HG03103 (cell line): ENCODE measurements around the gene UBE4A.

Experiments used
- ATAC-seq: cut with Tn5 transposase; IDR thresholded peaks from one replicate; pipeline ENCODE4 v1.9.1; 2021; ENCODE audit warnings: low read depth; ENCODE audit not compliant: unreplicated experiment

The UBE4A gene

DNA sequence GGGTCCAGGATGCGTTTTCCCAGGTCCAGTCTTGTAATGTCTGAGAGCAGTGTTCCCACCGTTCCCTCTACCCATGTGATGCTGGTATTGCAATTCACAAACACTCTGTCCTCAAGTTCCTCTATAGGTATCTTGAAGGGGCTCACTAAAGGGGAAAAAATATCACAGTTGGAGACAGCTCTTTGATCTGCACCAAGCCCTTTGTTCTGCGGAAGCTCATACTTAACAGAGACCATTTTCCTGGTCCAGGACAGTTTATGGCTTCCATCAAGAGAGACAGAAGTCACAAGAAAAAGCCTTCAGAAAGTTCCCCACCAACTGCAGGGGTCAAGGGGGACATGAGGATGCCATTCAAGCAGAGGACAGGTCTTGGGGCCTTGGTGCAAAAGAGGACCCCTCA, 19.0 kb upstream of the UBE4A start:
- no peak for ATAC-seq

DNA sequence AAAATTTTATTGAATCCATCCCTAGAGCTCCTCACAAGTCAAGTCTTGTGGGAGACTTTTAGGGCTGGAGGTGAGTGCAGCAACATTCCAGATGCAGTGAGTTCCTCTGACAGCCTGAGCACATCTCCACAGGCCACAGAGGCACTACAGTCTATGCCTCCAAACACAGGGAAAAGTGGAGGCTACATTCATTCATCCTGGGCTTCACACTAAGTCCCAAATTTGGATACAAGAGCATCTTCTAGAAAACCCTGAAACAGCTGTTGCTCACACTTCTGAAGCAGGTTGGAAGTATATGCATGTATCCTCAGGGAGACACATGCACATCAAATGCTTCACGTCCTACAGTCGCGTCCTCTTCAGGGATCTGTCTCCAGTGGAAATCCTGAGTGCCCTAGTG, 18.1 kb upstream of the UBE4A start:
- ATAC-seq = no peak

DNA sequence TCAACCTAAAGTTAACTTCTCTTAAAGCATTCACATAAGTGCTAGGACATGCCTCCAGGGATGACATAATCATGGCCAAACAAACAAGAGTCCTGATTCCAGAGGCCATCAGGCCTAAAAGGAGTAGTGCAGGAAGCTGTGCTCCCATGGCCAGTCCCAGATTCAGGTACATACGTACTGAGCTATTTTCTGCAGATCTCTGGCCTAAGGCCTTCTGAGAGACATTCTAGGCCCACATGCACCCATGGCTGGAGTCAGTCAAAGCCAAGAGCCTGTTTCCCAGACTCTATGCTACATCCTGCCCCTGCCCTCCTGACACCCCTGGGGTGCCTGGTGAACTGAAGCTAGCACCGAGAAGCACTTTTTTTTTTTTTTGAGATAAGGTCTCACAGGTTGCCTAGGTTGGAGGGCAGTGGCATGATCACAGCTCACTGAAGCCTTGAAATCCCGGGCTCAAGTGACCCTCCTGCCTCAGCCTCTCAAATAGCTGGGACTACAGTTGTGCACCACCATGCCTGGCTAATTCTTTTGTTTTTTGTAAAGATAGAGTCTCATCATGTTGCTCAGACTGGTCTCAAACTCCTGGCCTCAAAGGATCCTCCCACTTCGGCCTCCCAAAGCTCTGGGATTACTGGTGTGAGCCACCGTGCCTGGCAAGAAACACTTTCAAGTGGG, 17.4 kb upstream of the UBE4A start:
- no peak for ATAC-seq

DNA sequence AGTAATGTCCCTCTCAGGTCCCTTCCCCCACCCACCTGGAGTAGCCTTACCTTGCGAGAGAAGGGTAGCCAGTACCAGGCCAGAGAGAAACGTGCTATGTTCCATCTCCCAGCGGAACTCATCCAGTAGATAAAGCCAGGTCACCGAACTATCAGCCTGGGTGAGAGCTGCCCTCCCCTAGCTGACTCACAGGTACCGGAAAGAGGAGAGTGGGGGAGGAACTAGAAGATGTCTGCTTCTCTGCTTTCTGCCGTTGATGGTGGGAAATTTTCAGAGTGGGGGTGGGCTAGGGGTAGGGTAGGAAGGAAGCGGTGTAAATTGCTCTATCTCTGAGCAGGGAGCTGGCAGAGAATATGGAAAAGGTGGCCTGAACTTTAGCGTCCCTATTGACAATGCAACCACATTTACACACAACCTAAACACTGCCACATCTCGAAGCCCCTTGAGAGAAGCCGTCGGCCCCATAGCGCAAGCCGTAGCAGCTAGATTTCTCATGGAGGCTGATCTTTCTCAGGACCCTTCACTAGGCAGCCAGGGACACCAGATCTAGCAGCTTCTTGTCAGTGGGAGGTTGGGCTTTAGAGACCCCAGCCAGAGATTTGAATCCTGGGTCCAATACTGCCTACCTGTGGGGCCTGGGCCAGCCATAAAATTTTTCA, 16.8 kb upstream of the UBE4A start, which contains the start of gene CD3D:
Gene CD3D (minus strand): TSS at position 203 of the 659 bp plus-strand sequence. CDS start 98 bp downstream, at position 105.
- ATAC-seq = no peak

DNA sequence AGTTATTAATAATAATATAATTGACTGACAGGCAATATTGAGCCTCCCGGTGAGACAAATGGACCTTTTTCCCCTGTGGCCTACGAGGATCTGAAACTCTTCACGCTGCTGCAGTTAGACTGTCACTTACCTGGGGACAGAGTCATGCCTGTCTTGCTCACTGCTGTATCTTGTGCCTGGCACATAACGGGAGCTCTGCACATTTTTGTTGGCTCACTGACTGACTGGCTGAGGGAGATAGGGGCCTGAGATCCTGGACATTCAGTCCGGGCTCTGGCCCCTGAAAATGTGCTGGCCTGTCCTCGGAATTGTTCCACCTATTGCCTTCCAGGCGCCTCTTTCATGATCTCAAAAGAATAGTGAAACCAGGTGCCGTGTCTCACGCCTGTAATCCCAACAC, 16.2 kb upstream of the UBE4A start:
- no peak for ATAC-seq

DNA sequence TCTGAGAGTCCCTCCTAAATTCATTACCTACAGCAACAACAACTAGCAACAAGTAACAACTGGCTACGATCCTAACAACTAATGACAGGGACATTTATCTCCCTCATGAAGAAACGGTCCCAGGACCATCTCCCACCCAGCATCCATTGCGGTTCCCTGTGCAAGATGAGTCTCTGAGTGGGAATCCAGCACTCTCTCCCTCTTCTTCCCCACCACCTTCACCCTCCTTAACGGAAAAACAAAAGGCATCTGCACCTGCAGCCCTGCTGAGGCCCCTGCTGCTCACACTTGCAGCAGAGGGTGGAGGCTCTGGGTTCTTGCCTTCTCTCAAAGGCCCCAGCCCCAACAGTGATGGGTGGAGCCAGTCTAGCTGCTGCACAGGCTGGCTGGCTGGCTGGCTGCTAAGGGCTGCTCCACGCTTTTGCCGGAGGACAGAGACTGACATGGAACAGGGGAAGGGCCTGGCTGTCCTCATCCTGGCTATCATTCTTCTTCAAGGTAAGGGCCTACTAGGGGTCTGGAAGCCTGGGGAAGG, 15.4 kb upstream of the UBE4A start, which contains the start of gene CD3G:
Gene CD3G (plus strand): TSS at position 364 of the 535 bp plus-strand sequence. CDS start 80 bp downstream, at position 444.
- no peak for ATAC-seq

DNA sequence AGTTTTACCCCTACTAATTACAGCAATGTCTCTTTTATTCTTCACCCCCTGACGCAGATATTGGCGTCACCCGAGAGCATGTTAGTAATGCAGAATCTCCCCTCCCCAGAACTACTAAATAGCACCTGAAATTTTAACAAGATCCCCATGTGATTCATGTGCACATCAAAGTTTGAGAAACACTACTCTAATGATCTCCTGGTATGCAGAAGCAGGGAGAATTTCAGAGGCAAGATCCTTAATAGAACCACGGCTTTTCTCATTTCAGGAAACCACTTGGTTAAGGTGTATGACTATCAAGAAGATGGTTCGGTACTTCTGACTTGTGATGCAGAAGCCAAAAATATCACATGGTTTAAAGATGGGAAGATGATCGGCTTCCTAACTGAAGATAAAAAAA, 9.9 kb upstream of the UBE4A start:
- ATAC-seq = no peak

DNA sequence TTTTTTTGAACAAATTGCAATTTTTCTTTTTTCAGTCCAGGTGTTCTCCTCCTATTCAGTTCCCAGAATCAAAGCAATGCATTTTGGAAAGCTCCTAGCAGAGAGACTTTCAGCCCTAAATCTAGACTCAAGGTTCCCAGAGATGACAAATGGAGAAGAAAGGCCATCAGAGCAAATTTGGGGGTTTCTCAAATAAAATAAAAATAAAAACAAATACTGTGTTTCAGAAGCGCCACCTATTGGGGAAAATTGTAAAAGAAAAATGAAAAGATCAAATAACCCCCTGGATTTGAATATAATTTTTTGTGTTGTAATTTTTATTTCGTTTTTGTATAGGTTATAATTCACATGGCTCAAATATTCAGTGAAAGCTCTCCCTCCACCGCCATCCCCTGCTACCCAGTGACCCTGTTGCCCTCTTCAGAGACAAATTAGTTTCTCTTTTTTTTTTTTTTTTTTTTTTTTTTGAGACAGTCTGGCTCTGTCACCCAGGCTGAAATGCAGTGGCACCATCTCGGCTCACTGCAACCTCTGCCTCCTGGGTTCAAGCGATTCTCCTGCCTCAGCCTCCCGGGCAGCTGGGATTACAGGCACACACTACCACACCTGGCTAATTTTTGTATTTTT, 6.2 kb upstream of the UBE4A start:
- ATAC-seq = no peak

DNA sequence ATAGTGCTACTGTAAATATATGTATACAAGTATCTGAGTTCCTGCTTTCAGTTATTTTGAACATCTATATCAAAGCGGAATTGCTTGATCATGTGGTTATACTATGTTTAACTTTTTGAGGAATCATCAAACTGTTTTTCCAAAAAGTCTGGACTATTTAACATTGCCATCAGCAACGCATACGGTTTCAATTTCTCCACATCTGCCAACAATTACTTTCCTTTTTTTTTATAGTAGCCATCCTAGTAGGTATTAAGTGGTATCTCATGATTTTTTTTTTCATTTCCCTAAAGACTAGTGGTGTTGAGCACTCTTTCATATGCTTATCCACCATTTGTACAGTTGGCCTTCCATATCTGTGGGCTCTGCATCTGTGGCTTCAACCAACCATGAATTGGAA, 1.3 kb upstream of the UBE4A start:
- ATAC-seq = no peak

DNA sequence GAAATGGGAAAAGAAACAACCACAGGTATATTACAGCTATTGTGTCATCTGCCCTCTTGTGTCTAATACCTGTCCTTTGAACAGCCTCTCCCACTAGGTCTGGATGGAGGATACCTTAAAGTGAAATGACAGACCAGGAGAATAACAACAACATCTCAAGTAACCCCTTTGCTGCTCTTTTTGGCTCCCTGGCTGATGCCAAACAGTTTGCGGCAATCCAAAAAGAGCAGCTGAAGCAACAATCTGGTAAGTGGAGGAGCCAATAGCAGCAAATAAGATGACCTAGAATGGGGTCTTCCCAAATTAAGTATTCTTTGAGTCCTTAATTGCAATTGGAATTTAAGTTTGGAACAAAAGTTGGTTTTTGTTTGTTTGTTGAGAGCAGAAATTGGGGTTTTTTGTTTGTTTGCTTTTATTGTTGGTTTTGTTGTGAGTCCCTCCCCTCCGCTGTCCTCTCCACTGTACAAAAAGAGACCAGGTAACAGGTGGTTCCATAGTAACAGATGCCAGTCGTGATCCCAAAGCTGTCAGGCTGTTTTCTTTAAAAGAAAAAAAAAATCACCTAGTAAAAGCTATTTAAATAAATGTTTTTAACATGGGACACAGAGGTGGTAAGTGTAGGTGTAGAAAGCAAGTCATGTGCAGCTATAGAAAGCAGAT, 5.7 kb downstream of the UBE4A start:
- ATAC-seq = no peak

DNA sequence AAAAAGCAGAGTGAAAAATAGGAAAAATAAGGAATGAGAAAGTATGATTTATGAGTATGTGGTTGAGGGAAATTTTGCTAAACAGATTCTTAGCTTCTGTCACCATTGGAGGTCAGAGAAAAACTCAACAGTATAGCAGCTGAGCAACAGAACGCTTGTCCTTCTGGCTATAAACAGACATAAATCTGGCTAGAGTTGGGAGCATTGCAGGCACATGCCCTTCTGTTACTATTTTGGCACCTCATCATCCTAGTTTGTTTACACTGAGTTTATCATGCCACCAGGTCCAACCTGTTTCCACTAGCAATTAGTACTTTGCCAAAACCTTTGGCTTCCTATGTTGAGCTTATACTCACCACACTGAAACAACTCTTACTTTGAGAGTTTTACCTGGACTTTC, 6.9 kb downstream of the UBE4A start:
- ATAC-seq = no peak

DNA sequence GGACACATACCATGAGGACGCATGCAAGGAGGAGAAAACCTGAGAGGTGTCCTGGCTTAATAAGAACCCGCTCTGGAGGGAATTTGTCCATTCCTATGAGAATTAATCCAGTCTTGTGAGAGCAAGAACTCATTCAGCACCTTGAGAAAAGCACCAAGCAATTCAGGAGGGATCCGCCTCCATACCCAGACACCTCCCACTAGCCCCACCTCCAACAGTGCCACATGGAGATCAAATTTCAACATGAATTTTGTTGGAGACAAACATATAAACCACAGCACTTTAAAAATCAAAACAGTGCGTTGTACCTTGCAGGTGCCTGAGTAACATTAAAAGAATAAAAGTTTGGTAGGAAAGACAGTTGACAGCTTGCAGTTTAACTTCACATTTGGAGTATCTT, 11.4 kb downstream of the UBE4A start:
- ATAC-seq = no peak

DNA sequence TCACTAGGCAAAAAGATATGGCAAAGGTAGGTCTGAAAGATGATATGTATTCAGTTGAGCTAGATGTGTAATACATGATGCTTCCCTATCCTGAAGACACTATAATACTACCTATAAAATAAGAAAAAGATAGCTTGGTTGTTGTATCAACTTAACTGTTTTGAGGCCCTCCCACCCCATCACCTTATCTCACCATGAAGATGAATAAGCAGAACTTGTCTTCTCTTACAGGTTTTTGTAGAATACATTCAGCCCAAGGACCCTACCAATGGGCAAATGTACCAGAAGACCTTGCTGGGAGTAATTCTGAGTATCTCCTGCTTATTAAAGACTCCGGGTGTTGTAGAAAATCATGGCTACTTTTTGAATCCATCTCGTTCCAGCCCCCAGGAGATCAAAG, 13.9 kb downstream of the UBE4A start:
- no peak for ATAC-seq

DNA sequence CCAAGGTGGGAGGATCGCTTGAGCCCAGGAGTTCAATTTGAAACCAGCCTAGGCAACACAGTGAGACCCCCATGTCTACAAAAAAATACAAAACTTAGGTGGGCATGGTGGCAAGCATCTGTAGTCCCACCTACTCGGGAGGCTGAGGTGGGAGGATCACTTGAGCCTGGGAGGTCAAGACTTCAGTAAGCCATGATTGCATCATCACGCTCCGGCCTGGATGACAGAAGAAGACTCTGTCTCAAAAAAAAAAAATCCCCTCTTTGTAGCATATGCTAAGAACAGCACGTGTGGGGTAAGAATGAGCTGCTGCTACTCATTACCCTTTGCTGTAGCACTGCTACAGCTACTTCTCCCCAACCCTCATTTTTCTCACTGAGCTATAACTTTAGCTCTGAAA, 14.5 kb downstream of the UBE4A start:
- no peak for ATAC-seq

DNA sequence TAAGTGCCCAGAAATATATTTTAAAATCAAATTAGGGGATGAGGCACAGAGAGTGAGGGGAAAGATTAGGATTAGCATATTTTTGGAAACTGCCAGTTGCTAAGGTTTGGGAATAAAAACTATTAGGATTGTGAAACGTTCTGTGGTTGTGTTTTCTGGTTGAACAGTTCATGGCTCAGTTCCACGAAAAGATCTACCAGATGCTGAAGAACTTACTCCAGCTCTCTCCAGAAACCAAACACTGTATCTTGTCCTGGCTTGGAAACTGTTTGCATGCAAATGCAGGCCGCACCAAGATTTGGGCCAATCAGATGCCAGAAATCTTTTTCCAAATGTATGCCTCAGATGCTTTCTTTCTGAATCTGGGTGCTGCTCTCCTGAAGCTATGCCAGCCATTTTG, 15.3 kb downstream of the UBE4A start:
- ATAC-seq = no peak

DNA sequence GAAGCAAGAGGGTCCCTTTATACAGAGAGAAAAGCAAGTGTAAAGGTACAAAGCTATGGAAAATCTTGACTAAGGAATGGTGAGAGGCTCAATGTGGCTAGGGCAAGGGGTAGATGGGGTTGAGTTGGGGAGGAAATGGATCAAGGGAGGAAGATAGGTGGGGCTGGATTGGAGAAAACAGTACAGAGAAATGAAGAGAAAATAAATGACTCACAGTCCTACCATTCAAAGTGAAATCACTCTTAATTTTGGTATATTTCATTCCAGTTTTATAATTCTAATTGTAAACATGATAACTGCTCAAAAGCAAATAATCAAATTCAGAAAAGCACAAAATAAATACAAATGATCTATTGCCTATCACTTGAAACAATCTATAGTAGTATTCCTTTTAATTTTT, 16.6 kb downstream of the UBE4A start:
- no peak for ATAC-seq

DNA sequence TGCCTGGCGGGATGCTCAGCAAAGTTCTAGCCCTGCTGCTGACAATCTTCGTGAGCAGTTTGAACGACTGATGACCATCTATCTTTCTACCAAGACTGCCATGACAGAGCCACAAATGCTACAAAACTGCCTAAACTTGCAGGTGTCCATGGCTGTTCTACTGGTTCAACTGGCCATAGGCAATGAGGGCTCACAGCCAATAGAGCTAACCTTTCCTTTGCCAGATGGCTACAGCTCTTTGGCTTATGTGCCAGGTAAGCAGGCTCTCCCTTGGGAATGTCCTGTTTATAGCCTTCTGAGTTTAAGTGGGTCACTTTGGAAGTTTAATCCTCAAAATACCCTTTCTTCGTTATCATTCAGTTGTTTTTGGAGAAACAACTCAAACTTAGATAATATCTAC, 20.1 kb downstream of the UBE4A start:
- ATAC-seq = no peak

DNA sequence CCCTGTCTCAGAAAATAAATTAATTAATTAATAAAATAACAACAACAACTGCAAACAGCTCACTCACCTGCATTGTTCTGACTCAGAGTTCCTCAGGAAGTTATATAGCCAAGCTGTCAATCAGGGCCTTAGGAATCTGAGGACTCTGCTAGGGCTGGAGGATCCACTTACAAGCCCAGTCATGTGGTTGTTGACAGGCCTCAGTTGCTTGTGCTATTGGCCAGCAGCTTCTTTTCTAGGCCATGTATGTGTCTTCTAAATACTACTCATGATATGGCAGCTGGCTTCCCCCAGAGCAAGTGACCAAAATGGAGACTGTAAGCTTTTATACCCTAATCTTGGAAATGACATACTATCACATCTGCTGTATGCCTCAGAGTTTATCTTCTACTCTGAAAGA, 21.2 kb downstream of the UBE4A start:
- no peak for ATAC-seq

DNA sequence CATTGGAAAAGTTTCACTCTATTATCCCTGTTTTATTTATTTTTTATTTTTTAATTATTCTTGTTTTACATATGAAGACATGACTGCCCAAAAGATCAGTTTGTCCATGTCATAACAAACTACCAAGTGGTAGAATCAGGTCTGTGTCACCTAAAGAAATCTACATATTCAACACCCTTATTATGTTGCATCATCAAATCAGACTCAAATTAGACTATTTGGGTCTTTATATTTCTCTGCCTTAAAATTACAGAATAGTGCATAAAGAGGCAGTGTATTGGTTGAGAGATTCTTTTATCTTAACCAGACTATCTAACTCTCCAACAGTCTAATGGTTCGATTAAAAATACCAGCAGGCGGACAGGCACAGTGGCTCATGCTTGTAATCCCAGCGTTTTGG, 23.6 kb downstream of the UBE4A start:
- ATAC-seq = no peak

DNA sequence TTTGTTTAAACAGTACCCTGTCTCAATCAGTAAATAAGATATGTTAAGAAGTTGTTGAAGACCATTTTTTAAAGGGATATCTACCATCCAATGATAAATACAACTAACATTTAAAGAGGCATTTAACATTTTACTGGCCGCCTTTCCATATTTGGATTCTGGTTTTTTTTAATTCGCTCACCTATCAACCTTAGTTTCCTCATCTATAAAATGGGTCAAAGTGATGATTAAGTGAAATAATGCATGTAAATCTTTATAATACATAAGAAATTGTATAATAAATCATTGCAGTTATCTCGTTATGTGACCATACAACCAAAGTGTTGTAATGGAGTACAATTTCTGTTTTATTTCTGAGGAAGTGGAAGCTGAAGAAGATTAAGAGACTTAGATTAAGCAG, 24.3 kb downstream of the UBE4A start:
- no peak for ATAC-seq

DNA sequence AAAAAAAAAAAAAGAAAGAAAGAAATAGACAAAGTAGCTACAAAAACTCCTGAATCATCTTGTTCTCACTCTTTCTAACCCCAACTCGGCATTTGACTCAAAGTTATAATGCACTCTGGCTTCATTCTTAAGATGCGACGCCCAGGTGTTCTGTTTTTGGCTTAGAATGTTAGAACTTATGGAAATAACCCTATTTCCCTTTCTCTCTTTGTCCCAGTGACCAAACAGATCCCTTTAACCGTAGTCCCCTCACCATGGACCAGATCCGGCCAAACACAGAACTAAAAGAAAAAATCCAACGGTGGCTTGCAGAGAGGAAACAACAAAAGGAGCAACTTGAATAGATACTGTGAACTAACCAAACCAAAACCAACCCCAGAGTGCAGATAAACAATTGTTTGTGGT, 36.7 kb downstream of the UBE4A start:
- no peak for ATAC-seq
